ENCODE results near the gene NPAS3.

The NPAS3 gene

DNA sequence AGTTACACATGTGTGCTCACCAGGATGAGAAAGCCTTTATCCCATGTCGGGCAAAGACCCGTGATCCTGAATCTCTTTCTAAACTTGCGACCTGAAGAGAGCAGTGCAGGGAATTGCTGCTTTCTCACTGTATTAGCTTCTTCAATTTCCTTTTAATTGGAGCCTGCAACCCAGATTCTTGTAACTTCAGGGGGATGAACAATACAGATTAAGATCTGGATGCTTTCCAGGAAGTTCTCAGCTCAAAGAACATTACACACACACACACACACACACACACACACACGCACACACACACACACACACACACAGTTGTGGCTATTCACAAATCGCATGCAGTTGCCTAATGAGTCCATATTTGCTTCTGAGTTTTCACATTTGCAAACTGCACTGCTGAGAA lies 268.3 kb downstream of the NPAS3 start:
- no peak overlapping the region for H3K4me3 Mint-ChIP-seq
- no peaks in the 10 kb centered on the region for H3K27me3 Mint-ChIP-seq
- H3K27ac Mint-ChIP-seq, result no peak overlapping the region
- peaks cover 0 to 4% of the 10 kb centered on the region in 2 donors for H3K9me3 Mint-ChIP-seq
- no peaks in the 10 kb centered on the region for H3K4me1 Mint-ChIP-seq (ENCODE audit: low read depth in 2 of 2)
- DNase-seq, result no peak
- H3K36me3 Mint-ChIP-seq (ENCODE audit: insufficient read depth), result no peaks in the 10 kb centered on the region
- ATAC-seq (replicated peaks), result no peak

DNA sequence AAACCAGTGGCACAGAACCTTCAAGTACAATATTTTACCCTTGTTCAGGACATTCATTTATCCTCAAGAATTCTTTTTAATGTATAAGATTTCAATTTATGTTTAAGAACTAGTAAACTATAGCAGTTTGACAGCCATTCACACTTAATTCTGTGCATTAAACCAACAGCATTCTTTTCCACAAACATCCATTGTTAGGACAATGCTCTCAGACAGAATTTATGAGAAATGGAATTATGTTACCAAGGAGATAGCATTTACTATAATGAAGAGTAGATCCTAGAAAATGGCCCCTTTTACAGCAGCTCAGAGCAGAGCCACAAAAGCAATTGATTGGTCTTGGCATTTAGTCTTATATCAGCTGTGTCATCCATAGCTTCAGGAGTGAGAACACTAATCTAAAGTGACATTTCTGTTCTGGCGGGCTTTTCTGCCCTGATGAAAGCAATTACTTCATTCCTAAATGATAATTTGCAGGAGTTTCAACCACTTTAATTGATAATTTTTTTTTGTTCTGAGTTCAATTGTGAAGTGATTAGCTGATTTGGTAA lies 268.9 kb downstream of the NPAS3 start:
- Mint-ChIP-seq H3K9me3 (peaks cover 0 to 4% of the 10 kb centered on the region in 2 donors), H3K4me3 (no peak overlapping the region), H3K27me3 (no peaks in the 10 kb centered on the region), H3K27ac (no peak overlapping the region), H3K4me1 (ENCODE audit: low read depth in 2 of 2) (no peaks in the 10 kb centered on the region), H3K36me3 (ENCODE audit: insufficient read depth) (no peaks in the 10 kb centered on the region)
- no peak for ATAC-seq (replicated peaks)
- no peak for DNase-seq

- DNase-seq (no peak), ATAC-seq (replicated peaks) (no peak)
- no peaks in the 10 kb centered on the region for H3K4me1 Mint-ChIP-seq (ENCODE audit: low read depth in 2 of 2)
- H3K4me3 Mint-ChIP-seq, result no peak overlapping the region
- no peaks in the 10 kb centered on the region for H3K27me3 Mint-ChIP-seq
- H3K27ac Mint-ChIP-seq, result no peak overlapping the region
- no peaks in the 10 kb centered on the region for H3K36me3 Mint-ChIP-seq (ENCODE audit: insufficient read depth)
- peaks cover 0 to 4% of the 10 kb centered on the region in 2 donors for H3K9me3 Mint-ChIP-seq
Observed at GRCh38 chr14:33210311-33210710, 271.6 kb downstream of the NPAS3 start.

DNA sequence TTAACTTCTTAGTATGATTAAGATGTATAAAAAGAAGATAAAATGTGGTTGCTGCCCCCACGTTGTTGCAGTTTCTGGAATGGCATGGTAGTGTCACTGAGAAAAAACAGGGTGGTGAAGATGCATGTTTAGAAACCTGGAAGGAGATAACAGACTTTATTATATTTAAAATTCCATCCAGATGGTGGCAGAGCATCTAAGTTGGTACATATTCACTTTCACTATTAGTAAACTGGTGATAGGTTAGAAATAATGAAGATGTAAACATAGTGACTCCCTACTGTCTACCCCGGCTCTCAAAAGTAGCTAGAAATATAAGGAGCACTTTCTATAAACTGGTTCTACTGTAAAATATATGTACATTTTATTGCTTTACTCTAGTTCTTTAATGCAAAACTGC lies 279.3 kb downstream of the NPAS3 start:
- H3K4me1 Mint-ChIP-seq (ENCODE audit: low read depth in 2 of 2), result no peaks in the 10 kb centered on the region
- no peak overlapping the region for H3K27ac Mint-ChIP-seq
- DNase-seq (no peak), ATAC-seq (replicated peaks) (no peak)
- H3K36me3 Mint-ChIP-seq (ENCODE audit: insufficient read depth), result no peaks in the 10 kb centered on the region
- no peak overlapping the region for H3K4me3 Mint-ChIP-seq
- H3K27me3 Mint-ChIP-seq, result no peaks in the 10 kb centered on the region
- H3K9me3 Mint-ChIP-seq, result peaks cover 5 to 19% of the 10 kb centered on the region in 2 donors

DNA sequence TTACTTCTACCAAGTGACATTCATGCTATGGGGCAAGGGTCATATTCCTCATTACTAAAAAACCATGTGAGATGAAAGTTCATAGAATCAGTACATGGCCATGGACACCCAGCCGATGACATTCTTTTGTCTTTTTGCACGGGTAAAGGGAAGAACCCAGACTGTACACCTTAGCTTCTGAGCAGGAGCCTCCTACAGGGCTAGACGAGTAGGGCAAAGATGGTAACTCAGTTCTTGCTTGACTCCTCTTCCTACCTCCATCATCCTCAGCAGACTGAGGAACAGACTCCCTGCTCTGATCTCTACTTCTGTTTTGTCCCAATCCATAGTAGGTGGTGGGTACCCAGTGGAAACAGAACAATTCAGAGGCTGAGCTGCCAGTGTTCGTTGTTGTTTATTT lies 281.3 kb downstream of the NPAS3 start:
- H3K4me3 Mint-ChIP-seq, result no peak overlapping the region
- DNase-seq, result no peak
- no peak for ATAC-seq (replicated peaks)
- no peaks in the 10 kb centered on the region for H3K36me3 Mint-ChIP-seq (ENCODE audit: insufficient read depth)
- no peaks in the 10 kb centered on the region for H3K4me1 Mint-ChIP-seq (ENCODE audit: low read depth in 2 of 2)
- peaks cover 6 to 19% of the 10 kb centered on the region in 2 donors for H3K9me3 Mint-ChIP-seq
- no peaks in the 10 kb centered on the region for H3K27me3 Mint-ChIP-seq
- no peak overlapping the region for H3K27ac Mint-ChIP-seq

- Mint-ChIP-seq H3K27me3 (no peaks in the 10 kb centered on the region), H3K27ac (no peak overlapping the region), H3K36me3 (ENCODE audit: insufficient read depth) (no peaks in the 10 kb centered on the region), H3K4me3 (no peak overlapping the region), H3K9me3 (no peaks in the 10 kb centered on the region), H3K4me1 (ENCODE audit: low read depth in 2 of 2) (no peaks in the 10 kb centered on the region)
- no peak for ATAC-seq (replicated peaks)
- no peak for DNase-seq
Observed at GRCh38 chr14:33229269-33229929, 290.7 kb downstream of the NPAS3 start.

- Mint-ChIP-seq H3K9me3 (peaks cover under 1 to 2% of the 10 kb centered on the region in 2 donors), H3K4me1 (ENCODE audit: low read depth in 2 of 2) (no peaks in the 10 kb centered on the region), H3K4me3 (no peak overlapping the region), H3K27ac (no peak overlapping the region), H3K27me3 (no peaks in the 10 kb centered on the region), H3K36me3 (ENCODE audit: insufficient read depth) (no peaks in the 10 kb centered on the region)
- DNase-seq (no peak), ATAC-seq (replicated peaks) (no peak)
Observed at GRCh38 chr14:33230021-33230420, 291.3 kb downstream of the NPAS3 start.

- H3K27me3 Mint-ChIP-seq, result no peaks in the 10 kb centered on the region
- H3K9me3 Mint-ChIP-seq, result peaks cover 4 to 6% of the 10 kb centered on the region in 2 donors
- ATAC-seq (replicated peaks), result no peak
- H3K4me1 Mint-ChIP-seq (ENCODE audit: low read depth in 2 of 2), result no peaks in the 10 kb centered on the region
- no peak overlapping the region for H3K27ac Mint-ChIP-seq
- H3K36me3 Mint-ChIP-seq (ENCODE audit: insufficient read depth), result no peaks in the 10 kb centered on the region
- no peak for DNase-seq
- H3K4me3 Mint-ChIP-seq, result no peak overlapping the region
Observed at GRCh38 chr14:33232031-33232430, 293.4 kb downstream of the NPAS3 start.

DNA sequence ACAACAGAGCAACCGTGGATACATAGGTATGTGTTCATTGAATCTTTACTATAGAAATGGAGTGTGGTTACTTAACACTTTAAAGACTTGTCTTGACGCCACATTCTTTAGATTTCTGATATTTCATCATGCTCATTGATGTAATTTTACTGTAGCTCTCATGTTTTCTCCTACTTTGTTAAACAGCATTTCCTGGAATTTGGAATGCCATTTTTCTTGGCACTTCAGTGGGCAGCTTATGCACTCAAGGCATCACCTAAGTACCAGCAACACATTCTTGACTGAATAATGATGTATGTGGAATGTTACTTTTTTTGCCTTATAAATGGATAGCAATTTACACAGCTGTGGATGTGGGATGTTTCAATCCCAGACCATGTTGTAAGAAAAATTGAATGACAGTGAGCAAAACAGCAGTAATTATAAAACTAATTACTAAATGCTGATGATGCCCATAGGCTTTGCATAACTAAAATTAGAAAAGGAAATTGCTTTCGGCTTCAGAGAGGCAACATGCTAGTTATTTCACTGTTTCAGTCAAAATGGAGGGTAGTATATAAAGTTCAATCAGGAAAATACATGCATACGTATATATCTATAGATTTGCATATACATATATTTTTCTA lies 298.5 kb downstream of the NPAS3 start:
- Mint-ChIP-seq H3K9me3 (peaks cover 6 to 7% of the 10 kb centered on the region in 2 donors), H3K4me3 (no peak overlapping the region), H3K27ac (no peak overlapping the region), H3K4me1 (ENCODE audit: low read depth in 2 of 2) (no peaks in the 10 kb centered on the region), H3K36me3 (ENCODE audit: insufficient read depth) (no peaks in the 10 kb centered on the region), H3K27me3 (no peaks in the 10 kb centered on the region)
- DNase-seq (no peak), ATAC-seq (replicated peaks) (no peak)

- DNase-seq, result no peak
- ATAC-seq (replicated peaks), result no peak
- no peaks in the 10 kb centered on the region for H3K36me3 Mint-ChIP-seq (ENCODE audit: insufficient read depth)
- no peak overlapping the region for H3K4me3 Mint-ChIP-seq
- H3K9me3 Mint-ChIP-seq, result peaks cover 6 to 11% of the 10 kb centered on the region in 2 donors
- H3K27me3 Mint-ChIP-seq, result no peaks in the 10 kb centered on the region
- no peak overlapping the region for H3K27ac Mint-ChIP-seq
- no peaks in the 10 kb centered on the region for H3K4me1 Mint-ChIP-seq (ENCODE audit: low read depth in 2 of 2)
Observed at GRCh38 chr14:33239465-33239864, 300.8 kb downstream of the NPAS3 start.

- no peaks in the 10 kb centered on the region for H3K4me1 Mint-ChIP-seq (ENCODE audit: low read depth in 2 of 2)
- no peaks in the 10 kb centered on the region for H3K27me3 Mint-ChIP-seq
- no peak for DNase-seq
- ATAC-seq (replicated peaks), result no peak
- no peak overlapping the region for H3K4me3 Mint-ChIP-seq
- H3K36me3 Mint-ChIP-seq (ENCODE audit: insufficient read depth), result no peaks in the 10 kb centered on the region
- H3K27ac Mint-ChIP-seq, result no peak overlapping the region
- H3K9me3 Mint-ChIP-seq, result peaks cover 0 to 6% of the 10 kb centered on the region in 2 donors
Observed at GRCh38 chr14:33240466-33240865, 301.8 kb downstream of the NPAS3 start.

- Mint-ChIP-seq H3K27ac (no peak overlapping the region), H3K4me3 (no peak overlapping the region), H3K36me3 (ENCODE audit: insufficient read depth) (no peaks in the 10 kb centered on the region), H3K4me1 (ENCODE audit: low read depth in 2 of 2) (no peaks in the 10 kb centered on the region), H3K9me3 (peaks cover 0 to 6% of the 10 kb centered on the region in 2 donors), H3K27me3 (no peaks in the 10 kb centered on the region)
- ATAC-seq (replicated peaks), result no peak
- no peak for DNase-seq
Observed at GRCh38 chr14:33241331-33241730, 302.7 kb downstream of the NPAS3 start.

DNA sequence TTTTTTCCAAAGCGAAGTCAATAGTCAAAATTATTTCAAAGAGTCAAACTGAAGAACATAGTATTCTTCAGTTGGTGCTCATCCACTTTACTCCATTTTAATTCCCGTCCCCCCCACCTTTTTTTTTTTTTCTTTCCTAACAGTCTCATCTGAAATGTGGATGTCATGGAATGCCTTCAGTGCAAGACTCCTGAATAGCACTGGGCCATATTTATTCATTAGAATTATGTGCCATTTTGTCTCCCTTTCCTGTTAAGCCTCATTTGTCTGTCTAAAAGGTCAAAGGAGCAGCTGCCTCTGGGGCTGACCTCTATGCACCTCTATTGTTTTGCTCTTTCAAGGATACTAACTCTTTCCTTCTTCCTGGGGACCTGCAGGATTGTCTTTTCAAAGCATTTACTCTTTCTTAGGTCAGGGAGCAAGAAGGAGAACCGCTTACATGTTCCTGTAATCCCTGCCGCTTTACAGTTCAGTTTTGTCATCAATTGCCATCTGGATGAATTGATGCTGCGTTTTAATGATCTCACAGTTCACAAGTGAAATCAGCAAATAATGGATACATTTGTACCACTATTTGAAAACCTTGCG lies 310.6 kb downstream of the NPAS3 start:
- H3K27ac Mint-ChIP-seq, result no peak overlapping the region
- DNase-seq, result no peak

GRCh38 chr14:33250963-33251362 lies 312.3 kb downstream of the NPAS3 start:
- Mint-ChIP-seq H3K9me3 (peaks cover 5 to 14% of the 10 kb centered on the region in 2 donors), H3K36me3 (ENCODE audit: insufficient read depth) (no peaks in the 10 kb centered on the region), H3K27me3 (no peaks in the 10 kb centered on the region), H3K27ac (no peak overlapping the region), H3K4me3 (no peak overlapping the region), H3K4me1 (ENCODE audit: low read depth in 2 of 2) (no peaks in the 10 kb centered on the region)
- no peak for DNase-seq
- no peak for ATAC-seq (replicated peaks)

More for the DNA sequence above, 310.6 kb downstream of the NPAS3 start:
- Mint-ChIP-seq H3K27me3 (no peaks in the 10 kb centered on the region), H3K4me3 (no peak overlapping the region), H3K4me1 (ENCODE audit: low read depth in 2 of 2) (no peaks in the 10 kb centered on the region), H3K9me3 (peaks cover 5 to 14% of the 10 kb centered on the region in 2 donors), H3K36me3 (ENCODE audit: insufficient read depth) (no peaks in the 10 kb centered on the region)
- no peak for ATAC-seq (replicated peaks)
